MV-4-11 (cell line): ENCODE data around the gene NCLN.
"Not testable (repeated sequence)": the region's sequence is repeated elsewhere in the genome, so short reads cannot be mapped to it uniquely, and the experiment has no call there.

Source experiments
- DNase-seq: peaks from one replicate; lab custom pipeline; 2025; lab: John Stamatoyannopoulos, UW

NCLN gene

DNA sequence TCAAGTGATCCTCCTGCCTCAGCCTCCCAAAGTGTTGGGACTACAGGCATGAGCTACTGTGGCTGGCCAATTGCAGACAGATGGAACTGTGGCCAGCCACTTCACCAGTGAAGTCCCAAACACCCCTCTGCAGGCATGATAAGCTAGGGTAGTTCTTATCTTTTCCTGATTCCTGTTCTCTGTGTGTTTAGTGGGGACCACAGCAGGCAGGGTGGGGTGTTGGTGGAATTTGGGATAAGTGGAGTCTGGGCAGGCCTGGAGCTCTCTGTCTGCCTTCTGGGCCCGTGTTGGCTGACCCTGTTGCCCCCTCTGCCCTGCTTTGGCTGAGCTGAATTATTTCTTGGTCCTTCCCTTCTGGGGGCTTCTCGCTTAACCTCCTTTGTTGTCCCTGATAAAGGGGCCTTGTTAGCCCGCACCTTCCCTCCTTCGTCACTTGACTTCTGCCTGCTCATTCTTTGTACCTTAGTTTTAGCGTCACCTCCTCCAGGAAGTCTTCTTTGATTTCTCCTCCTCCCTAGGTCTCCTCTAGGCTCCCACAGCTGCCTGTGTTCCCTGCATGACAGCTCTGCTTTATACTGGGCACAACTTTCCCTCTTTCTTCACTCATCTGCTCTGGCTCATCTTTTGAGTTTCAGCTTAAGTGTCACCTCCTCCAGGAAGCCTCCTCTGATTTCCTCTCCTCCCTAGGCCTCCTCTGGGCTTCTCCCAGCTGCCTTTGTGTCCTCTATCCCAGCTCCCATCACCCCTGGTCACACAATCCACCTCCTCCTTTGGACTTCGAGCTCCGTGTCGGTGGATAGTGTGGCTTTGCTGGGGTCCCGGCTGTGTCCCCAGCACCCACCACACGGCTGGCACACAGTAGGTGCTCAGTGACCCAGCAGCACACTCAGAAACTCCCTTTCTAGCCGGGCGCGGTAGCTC, 1.7 kb upstream of the NCLN start:
- DNase-seq = no peak

DNA sequence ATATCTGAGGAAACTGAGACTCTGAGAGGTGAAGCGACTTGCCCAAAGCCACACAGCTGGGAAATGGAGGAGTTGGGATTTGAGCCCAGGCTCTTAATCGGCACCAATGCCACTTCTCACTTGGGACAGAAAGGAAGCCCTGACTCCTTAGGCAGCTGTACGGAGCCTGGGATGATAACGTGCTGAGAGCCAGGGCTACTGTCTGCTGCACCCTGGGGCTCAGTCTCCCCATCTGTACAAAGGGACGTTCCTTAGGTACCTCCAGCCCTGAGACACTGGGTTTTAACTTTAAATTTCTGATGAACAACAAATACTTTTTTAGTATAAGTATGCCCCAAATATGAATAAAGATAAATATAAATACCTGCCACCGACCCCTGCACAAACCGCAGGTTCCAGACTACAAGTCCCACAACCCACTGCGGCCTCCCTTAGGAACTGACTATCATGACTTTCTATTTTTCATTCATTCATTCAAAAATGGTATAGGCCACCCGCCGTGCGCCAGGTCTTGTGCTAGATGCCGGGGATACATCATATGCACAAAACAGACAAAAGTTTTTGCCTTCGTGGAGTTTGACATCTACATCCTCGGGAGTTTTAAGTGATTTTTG, 776 bp upstream of the NCLN start:
- DNase-seq = peak; percentile 88

DNA sequence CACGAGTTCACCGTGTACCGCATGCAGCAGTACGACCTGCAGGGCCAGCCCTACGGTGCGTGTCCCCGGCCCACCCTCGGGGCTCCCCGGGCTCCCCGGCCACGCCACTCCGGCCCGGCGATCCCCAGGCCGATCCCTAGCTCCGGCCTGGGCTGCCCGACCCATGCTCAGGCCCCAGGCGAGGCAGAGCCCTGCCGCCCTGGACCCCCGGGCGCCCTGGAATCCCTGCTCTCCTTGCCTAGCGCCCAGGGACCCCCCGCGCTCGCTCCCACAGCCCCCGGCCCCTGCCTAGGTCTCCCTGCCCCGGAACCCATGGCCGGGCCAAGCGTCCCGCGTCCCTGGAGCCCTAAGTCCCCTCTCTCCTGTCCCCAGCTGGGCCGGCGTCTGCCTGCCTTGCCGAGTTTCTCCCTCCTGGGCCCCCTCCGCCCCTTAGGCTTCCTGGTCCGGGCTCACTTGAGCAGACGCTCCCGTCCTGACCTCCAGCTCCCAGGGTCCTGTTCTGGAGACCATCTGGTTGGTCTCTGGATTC, 494 bp downstream of the NCLN start:
- DNase-seq = no peak

DNA sequence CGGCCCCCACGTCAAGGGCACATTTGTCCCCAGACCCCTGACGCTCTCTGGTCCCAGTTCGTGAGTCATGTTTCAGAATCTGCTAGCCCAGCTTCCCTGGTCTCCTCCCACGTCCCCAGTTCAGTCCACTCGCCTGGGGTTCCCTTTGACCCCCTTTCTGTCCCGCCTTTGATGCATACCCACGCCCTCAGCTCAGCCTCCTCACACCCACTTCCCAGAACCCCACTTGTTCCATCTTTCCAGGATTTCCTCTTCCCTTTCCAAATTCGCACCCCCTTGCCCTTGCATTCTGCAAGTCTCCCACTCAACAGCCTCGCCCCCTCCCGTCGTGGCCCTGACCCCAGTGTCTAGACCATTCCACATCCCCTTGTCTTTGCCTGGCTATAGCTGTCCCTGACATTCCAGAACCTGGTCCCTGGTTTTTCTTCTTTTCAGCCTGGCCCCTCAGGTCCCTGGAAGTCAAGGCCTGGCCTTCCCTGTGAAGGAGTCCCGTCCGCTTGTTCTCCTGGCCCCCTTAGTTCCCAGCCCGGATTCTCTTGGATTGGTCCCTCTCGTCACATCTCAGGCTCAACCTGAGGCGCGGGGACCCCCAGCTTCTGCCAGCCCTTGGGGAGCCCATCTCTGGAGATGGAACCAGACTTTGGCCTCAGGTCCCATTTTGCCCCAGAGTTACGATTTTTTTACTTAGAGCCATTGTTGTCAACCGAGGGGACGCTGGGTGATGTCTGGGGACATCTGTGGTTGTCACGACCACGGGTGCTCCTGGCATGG, 1.3 kb downstream of the NCLN start:
- no peak for DNase-seq

DNA sequence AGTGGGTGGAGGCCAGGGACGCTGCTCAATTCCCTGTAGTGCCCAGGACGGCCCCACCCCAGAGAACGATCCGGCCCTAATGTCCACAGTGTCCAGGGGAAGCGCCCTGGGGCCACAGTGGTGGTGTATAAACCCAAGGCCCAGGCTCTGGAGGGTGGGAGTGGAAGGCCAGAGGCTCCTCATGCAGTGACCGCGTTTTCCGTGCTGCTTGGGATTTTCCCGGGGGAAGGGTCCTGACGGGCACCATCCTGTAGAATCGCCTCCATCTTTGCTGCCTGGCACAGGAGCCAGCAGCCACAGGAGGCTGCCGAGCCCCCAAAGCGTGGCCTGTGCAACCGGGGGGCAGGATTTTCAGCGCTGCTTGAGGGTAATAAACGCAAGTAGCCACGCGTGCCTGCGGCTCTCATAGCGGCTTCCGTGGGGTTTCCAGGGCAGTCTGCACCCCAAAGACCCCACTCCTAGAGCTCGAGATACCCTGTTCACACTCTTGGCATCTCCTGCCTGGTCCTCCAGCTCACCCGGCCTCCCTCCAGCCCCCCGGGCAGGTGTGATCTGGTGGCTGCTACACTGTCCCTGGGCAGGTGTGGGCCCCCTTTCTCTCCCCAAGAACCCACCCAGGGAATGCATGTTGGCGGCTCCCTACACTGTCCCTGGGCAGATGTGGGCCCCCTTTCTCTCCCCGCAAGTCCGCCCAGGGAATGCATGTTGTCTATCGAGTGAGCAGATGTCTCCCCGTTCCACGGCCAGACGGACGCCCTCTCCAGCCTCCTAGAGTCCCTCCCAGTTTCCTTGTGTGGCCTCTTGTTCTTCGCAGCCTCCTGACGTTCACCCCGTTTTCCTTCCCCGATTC, 2.2 kb downstream of the NCLN start:
- no peak for DNase-seq

DNA sequence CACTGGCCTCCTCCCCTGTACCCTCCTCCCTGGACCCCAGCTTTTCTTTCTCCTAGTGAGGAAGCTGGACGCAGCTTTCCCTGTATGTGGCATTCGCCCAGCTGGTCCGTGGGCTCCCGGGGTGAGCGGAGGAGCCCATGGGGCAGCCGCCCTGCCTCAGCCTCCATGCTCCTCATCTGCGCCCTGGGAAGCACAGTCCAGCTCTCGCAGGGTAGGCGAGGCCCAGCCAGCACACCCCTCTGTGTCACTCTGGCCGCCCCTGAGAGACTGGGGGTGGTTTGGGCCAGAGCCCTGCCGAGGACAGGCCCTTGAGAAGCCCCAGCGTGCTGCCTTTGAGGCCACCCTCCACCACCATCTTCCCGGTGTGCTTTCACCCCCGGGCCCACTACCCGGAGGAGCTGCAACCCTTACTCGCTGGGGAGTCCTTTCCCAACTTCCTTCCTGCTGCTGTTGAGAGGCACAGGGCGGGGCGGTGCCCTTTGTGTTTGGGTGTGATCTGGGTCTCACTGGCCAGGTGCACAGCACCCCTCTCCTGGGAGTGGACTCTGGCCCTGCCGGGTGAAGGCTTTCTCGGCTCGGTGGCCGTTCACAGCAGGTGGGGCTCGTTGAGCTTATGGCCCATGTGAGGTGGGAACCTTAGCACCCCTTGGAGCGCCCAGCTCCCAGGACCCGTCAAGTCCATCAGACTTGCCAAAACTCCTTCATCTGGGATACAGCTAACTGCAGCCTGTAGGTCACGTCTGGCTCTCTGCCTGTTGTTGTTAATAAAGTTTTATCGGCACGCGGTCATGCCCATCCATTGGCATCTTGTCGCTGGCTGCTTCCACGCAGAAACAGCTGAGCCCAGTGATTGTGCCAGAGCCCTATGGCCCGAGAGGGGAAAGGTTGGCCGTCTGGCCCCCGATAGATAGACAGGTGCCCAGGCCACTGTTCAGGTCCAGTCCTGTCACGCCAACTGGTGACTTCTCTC, 3.2 kb downstream of the NCLN start:
- DNase-seq = no peak

DNA sequence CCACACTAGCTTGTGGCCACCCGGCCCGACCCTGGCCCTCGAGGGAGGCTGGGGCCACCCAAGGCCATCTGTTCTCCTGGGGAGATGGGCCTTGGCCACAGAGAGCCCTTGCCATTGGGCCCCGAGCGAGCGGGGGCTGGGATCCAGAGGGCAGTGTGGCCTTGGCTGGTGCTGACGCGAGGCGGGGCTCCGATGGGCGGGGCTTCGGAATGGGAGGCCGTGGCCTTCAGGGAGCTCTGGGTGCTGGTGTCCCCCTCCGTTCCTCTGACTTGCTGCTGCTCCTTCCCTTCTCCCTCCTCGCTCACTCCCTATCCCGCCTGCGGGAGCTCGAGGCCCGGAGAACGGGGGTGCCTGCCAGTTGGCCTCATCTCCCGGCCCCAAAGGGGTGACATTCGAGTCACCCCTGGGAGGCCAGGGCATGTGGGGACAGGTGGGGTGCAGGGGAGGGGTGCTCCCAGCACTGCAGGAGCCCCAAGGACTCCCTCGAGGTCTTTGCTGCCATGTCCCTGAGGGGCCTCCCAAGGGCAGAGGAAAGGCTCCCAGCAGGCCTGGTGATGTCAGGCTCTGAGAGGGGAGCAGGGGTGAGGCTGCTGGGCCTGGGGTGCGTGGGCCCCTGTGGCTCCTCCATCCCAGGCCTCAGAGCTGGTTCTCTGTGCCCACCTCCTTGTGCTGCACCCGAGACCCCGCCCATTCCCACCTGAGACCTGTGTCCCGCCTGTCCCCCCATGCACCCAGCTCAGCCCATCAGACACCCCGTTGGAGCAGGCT, 4.2 kb downstream of the NCLN start:
- DNase-seq = no peak

DNA sequence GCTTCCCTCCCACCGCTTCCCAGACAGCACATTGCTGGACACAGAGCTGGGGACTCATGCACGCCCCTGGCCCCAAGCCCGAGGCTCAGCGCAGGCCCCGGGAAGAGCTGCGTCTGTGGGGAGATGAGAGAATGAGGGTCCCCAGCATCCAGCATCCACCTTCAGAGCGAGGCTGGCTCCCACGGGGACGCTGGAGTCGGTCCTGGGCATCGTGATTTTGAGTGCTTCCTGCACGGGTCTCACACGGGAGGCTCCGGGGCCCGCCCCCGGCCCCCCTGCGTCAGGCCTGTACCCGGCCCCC, 4.7 kb downstream of the NCLN start:
- DNase-seq = no peak

DNA sequence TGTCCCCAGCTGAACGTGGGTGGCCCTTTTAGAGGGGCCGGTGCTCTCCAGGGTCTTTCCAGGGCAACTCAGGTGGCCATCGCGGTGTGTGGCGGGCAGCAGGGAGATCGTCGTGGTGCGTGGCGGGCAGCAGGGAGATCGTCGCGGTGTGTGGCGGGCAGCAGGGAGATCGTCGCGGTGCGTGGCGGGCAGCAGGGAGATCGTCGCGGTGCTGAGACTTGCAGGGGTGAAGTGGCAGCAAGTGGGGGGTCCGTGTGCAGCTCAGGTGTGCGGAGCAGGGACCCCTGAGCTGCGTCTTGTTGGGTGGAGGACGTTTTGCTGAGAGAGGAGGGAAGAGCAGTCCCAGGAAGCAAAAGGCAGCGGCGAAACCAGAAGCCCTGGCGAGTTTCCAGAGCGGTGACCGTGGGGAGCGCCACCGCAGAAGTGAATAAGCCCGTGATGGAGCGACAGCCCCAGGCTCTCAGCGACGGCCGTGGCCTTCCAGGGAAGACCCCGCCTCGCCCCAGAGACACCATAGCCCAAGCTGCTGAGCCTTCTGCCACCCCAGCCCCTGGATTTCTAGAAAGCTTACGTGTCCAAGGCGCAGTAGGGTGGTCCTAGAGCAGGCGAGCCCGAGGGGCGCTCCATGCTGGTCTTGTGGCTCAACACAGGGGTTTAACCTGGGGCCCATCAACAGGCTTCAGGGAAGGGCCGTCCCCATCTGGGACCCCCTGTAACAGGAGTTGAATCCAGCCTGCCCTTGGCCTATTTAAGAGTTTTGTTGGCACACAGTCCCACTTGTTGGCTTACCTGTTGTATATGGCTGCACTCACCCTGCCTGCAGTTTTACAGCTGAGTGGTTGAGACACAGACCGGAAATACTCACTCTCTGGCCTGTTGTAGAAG, 5.4 kb downstream of the NCLN start:
- no peak for DNase-seq

DNA sequence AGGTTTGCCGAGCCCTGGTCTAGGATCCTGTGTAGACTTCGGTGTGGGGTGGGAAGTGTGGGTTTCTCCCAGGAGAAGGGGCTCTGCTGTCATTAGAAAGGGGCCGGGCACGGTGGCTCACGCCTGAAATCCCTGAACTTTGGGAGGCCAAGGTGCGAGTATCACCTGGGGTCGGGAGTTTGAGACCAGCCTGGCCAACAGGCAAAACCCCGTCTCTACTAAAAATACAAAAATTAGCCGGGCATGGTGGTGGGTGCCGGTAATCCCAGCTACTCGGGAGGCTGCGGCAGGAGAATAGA, 6.0 kb downstream of the NCLN start:
- not testable (repeated sequence) for DNase-seq

DNA sequence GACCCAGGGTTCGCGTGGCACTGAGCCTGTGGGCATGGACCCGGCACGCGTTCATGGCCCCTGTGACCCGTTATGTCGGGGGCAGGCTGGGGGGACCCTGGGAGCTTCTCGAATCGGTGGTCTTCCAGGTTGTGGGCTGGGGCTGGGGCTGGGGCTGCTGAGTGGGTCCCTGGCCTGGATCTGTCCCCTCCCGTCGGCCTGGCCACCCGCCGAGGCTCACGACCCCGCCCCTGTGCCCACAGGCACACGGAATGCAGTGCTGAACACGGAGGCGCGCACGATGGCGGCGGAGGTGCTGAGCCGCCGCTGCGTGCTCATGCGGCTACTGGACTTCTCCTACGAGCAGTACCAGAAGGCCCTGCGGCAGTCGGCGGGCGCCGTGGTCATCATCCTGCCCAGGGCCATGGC, 6.5 kb downstream of the NCLN start:
- DNase-seq = no peak

DNA sequence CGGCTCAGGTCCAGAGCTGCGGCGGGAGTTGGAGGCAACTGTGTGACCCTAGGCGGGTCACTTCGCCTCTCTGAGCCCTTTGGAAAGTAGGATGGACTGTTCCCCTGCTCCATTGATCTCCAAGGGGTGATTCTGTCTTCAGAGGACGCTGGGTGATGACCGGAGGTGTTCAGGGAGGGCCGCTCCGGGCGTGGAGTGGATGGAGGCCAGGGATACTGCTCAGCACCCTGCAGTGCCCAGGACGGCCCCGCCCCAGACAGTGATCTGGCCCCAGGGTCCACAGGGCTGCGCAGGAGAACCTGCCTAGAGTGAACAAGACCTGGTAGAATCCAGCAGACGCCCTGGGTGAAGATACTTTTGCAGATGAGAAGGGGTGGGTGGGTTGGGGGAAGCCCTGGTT, 7.0 kb downstream of the NCLN start:
- DNase-seq = no peak

DNA sequence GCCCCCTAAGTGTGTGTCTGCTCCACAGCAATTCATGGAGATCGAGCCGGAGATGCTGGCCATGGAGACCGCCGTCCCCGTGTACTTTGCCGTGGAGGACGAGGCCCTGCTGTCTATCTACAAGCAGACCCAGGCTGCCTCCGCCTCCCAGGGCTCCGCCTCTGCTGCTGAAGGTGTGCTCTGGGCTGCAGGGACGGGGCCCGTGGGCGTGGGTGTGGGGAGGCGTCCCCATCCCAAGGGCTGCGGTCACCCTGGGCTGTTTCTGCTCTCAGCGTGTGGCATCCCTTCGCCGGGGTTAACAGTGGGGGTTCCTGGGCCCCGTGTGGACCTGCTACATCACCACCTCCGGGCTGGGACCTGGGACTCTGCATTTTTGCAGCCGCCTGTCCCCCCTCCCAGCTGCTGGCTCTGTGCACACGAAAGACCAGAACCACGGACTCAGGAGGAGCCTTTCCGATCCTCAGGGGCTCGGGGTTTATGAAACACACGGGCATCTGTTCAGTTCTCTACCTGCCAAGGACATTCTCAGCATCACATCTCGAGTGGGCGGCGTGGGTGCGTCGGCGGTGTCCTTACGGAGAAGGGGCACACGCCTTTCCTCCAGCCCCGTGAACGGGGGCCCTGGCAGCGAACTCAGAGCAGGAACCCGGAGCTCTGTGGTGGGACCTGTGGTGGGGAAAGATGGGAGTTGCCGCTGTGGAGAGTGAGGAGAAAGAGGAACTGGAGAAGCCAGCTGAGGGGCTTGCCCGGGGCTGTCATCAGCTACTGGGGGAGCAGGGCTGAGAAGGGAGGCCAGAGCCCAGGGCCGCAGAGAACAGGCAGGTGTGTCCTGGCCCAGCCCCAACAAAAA, 7.8 kb downstream of the NCLN start:
- DNase-seq = peak; percentile 92

DNA sequence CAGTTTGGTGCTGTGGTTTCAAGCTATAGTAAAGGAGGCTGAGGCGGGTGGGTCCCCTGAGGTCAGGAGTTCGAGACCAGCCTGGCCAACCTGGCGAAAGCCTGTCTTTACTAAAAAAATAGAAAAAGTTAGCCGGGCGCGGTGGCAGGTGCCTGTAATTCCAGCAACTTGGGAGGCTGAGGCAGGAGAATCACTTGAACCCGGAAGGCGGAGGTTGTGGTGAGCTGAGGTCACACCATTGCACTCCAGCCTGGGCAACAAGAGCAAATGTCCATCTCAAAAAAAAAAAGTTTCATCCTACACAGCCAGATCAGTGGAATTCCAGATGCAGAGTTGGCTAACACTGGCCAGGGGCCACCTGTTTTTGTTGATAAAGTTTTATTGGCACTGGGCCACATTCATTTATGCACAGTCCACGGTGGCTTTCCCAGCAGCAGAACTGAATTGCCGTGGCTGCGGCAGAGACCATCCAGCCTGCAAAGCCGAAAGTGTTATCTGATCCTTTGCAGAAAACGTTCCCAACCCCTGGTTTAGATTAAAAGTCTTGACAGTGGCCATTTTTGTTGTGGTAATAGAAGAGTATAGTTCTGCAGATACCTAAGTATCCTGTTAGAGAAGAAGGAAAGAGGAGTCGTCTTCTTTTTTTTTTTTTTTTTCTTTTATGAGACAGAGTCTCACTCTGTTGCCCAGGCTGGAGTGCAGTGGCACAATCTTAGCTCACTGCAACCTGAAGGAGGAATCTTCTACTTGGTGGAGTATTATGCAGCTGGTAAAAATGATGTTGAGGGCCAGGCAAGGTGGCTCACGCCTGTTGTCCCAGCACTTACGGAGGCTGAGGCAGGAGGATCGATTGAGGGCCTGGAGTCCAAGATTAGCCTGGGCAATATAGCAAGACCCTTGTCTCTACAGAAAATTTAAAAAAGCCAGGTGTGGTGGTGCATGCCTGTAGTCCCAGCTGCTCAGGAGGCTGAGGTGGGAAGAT, 8.7 kb downstream of the NCLN start:
- DNase-seq = no peak

DNA sequence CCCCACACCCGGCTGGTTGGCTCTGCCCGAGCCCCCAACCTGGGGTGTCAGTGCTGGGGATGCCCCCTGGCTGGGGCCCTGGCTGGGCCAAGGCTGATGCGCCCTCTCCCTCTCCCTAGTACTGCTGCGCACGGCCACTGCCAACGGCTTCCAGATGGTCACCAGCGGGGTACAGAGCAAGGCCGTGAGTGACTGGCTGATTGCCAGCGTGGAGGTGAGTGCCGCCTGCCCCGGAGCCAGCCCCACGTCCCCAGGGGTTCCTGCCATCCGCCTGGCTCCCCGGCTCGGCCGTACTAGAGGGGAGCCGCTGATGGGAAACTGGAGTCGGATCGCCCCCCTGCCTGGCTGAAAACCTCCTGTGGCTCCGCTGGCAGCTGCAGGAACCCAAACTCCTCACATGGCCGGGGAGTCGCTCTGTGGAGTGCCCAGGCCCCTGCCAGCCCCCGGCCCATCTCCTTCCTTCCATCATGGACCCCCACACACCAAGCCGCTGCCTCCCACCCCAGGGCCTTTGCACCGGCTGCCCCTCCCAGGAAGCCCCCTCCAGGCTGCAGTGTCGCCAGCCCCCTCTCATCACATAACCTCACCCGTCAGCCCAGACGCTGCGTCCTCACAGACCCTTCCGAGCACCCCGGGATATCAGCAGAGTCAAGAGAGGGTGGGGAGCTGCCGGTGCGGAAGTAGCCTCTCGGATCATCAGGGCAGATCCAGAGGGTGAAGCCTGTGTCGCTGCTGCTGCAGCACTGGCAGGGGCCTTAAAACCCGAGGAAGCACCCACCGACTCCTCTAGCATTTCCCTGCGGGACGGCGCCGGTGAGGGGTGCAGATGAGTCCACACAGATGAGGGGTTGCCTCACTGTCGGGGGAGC, 10.6 kb downstream of the NCLN start:
- no peak for DNase-seq

DNA sequence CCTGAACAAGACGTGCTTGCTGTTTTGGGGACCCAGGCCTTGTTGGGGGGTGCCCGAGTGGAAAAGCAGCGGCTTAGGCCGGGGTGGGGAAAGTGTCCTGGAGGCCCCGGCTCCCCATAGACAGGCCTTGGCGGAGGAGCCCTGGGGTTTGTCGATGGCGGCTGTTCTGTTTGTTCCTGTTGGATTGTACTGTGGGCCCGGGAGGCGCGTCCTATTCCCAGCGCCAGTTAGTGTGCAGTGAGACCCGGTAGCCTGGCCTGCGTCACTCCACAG, 11.1 kb downstream of the NCLN start:
- DNase-seq = no peak
